Keratinocyte (primary cell): Measurements from ENCODE around the gene FAF1. TPM values are rescaled to one million over a fixed set of nuclear protein-coding genes. Genes with fewer than 3 reads are reported as not detected.

Experiments used
- DNase-seq: peaks from one replicate; pipeline ENCODE4 v3.0.0-alpha.2; 2011; ENCODE audit warnings: low read depth, missing footprints, low spot score
- FAIRE-seq: peaks from 2 replicates; lab custom pipeline; 2011; peaks lifted over from hg19 to GRCh38; lab: Jason Lieb, UNC
- H2AFZ ChIP-seq: 2 replicates; pipeline ENCODE4 v1.6.0; 2012; ENCODE audit warnings: low read length, control low read depth, inconsistent platforms; ENCODE audit not compliant: control insufficient read depth
- H3K27ac ChIP-seq: 2 replicates; pipeline ENCODE4 v1.5.1; 2011; ENCODE audit warnings: low read length; ENCODE audit not compliant: control insufficient read depth, insufficient read depth
- H3K27me3 ChIP-seq: 3 replicates; pipeline ENCODE4 v1.6.0; 2011; ENCODE audit warnings: low read length; ENCODE audit not compliant: control insufficient read depth, insufficient read depth; ENCODE audit errors: extremely low read depth
- H3K36me3 ChIP-seq, 2 experiments: 2 replicates in 1 of 2; 3 replicates in 1 of 2; pipeline ENCODE4 v1.5.1; 2011; ENCODE audit warnings: low read length in 2 of 2, mild to moderate bottlenecking in 1 of 2; ENCODE audit not compliant: control insufficient read depth in 2 of 2, insufficient read depth in 2 of 2; ENCODE audit errors: extremely low read depth in 1 of 2
- H3K4me1 ChIP-seq: 3 replicates; pipeline ENCODE4 v1.5.1; 2011; ENCODE audit warnings: low read length; ENCODE audit not compliant: control insufficient read depth, insufficient read depth; ENCODE audit errors: extremely low read depth
- H3K4me2 ChIP-seq: 3 replicates; pipeline ENCODE4 v1.6.0; 2011; ENCODE audit warnings: low read depth, low read length; ENCODE audit not compliant: control insufficient read depth, insufficient read depth; ENCODE audit errors: extremely low read depth
- H3K4me3 ChIP-seq, 3 experiments: fragments of 200-600 bp in 1 of 3; sonication (generic) in 1 of 3; 2 replicates in 2 of 3; 3 replicates in 1 of 3; pipeline ENCODE4 v1.5.1; 2011 to 2016; ENCODE audit warnings: low read length in 3 of 3, mild to moderate bottlenecking in 3 of 3, control low read depth in 2 of 3, inconsistent platforms in 1 of 3, low read depth in 1 of 3, mixed read lengths in 1 of 3, mixed run types in 1 of 3, moderate library complexity in 1 of 3; ENCODE audit not compliant: control insufficient read depth in 2 of 3, insufficient read depth in 2 of 3; ENCODE audit errors: extremely low read depth in 1 of 3
- H3K79me2 ChIP-seq: 2 replicates; pipeline ENCODE4 v1.6.0; 2012; ENCODE audit warnings: low read length; ENCODE audit not compliant: control insufficient read depth, insufficient read depth
- H3K9ac ChIP-seq: 3 replicates; pipeline ENCODE4 v1.6.0; 2011; ENCODE audit warnings: low read length; ENCODE audit not compliant: control insufficient read depth, insufficient read depth; ENCODE audit errors: extremely low read depth
- H3K9me1 ChIP-seq: 3 replicates; pipeline ENCODE4 v1.6.0; 2011; ENCODE audit warnings: low read length; ENCODE audit not compliant: control insufficient read depth, insufficient read depth; ENCODE audit errors: extremely low read depth
- H3K9me3 ChIP-seq: 2 replicates; pipeline ENCODE4 v1.5.1; 2012; ENCODE audit warnings: low read depth, low read length; ENCODE audit not compliant: control insufficient read depth
- H4K20me1 ChIP-seq: 3 replicates; pipeline ENCODE4 v1.6.0; 2011; ENCODE audit warnings: low read length; ENCODE audit not compliant: control insufficient read depth, insufficient read depth; ENCODE audit errors: extremely low read depth
- CTCF ChIP-seq, 3 experiments: IDR thresholded peaks in 1 of 3; conservative IDR thresholded peaks in 1 of 3; optimal IDR thresholded peaks in 1 of 3; 2 replicates in 2 of 3; 3 replicates in 1 of 3; pipeline versions ENCODE3 to v1.5.1; 2011; ENCODE audit warnings: low read length in 3 of 3, mild to moderate bottlenecking in 3 of 3, moderate library complexity in 2 of 3, control low read depth in 1 of 3, inconsistent platforms in 1 of 3; ENCODE audit not compliant: insufficient read depth in 2 of 3; ENCODE audit errors: extremely low read depth in 1 of 3
- EZH2 ChIP-seq: IDR thresholded peaks from one replicate; pipeline ENCODE4 v1.6.1; 2012; ENCODE audit warnings: inconsistent platforms, mild to moderate bottlenecking, low read length, moderate library complexity
- dilution Hi-C: fragments of 300-500 bp; cut with MboI; formaldehyde crosslinking; loops from one replicate; pipeline ENCODE4 v1.7.0; 2020; ENCODE audit warnings: low sequenced_read_pairs; ENCODE audit not compliant: extremely low pct_ligation_motif_present
- polyA plus RNA-seq, 5 experiments: library from polyadenylated mRNA; depleted of rRNA in 3 of 5; stranded (reverse) in 3 of 5; stranded (forward) in 1 of 5; unstranded in 1 of 5; fragments of >200 nt; gene quantifications; 1 replicate in 1 of 5; 2 replicates in 3 of 5; 3 replicates in 1 of 5; pipeline versions ENCODE4 v1.2.1 to v1.2.3, GENCODE V29; 2011 to 2012; ENCODE audit warnings: missing spikeins in 2 of 5, low read depth in 1 of 5, low replicate concordance in 1 of 5

Gene FAF1
- polyA plus RNA-seq, 1 donor (not counting 4 experiments of a cell fraction or from before 2014, with no cell fraction given) = 33.1 TPM

GRCh38 chr1:50420689-50421365 is 539.2 kb downstream of the FAF1 start:
- H4K20me1 ChIP-seq = peaks cover 6% of the 10 kb centered on the region
- H3K36me3 ChIP-seq = no peaks in the 10 kb centered on the region
- no peaks in the 10 kb centered on the region for H3K4me1 ChIP-seq
- FAIRE-seq (no peak), DNase-seq (no peak)
- dilution Hi-C loops = no loop called here
- no peak overlapping the region for H3K9ac ChIP-seq
- H3K4me2 ChIP-seq = no peak overlapping the region
- H3K9me3 ChIP-seq = no peaks in the 10 kb centered on the region
- H3K27ac ChIP-seq = no peak overlapping the region
- no peak overlapping the region for H2AFZ ChIP-seq
- peaks cover 100% of the 10 kb centered on the region for H3K27me3 ChIP-seq
- H3K9me1 ChIP-seq = no peaks in the 10 kb centered on the region
- no peak overlapping the region for H3K4me3 ChIP-seq
- no peaks in the 10 kb centered on the region for H3K79me2 ChIP-seq
- TF ChIP-seq CTCF (optimal IDR thresholded peaks at IDR 0.05 in 1 of 3, IDR thresholded peaks at IDR 0.05 in 1 of 3, conservative IDR thresholded peaks at IDR 0.05 in 1 of 3; ENCODE audit: extremely low read depth in 1 of 3, insufficient read depth in 2 of 3, low read length in 3 of 3) (peak in 1 of 3 experiments; percentile 32), EZH2 (peak; percentile 76)

- peaks cover 100% of the 10 kb centered on the region for H3K27me3 ChIP-seq
- H3K9ac ChIP-seq = no peak overlapping the region
- no peaks in the 10 kb centered on the region for H3K36me3 ChIP-seq
- dilution Hi-C loops = no loop called here
- H2AFZ ChIP-seq = no peak overlapping the region
- no peaks in the 10 kb centered on the region for H3K9me3 ChIP-seq
- no peak overlapping the region for H3K27ac ChIP-seq
- H4K20me1 ChIP-seq = peaks cover 5% of the 10 kb centered on the region
- H3K4me3 ChIP-seq = no peak overlapping the region
- TF ChIP-seq CTCF (optimal IDR thresholded peaks at IDR 0.05 in 1 of 3, IDR thresholded peaks at IDR 0.05 in 1 of 3, conservative IDR thresholded peaks at IDR 0.05 in 1 of 3; ENCODE audit: extremely low read depth in 1 of 3, insufficient read depth in 2 of 3, low read length in 3 of 3) (no peak), EZH2 (no peak)
- H3K79me2 ChIP-seq = no peaks in the 10 kb centered on the region
- no peak for FAIRE-seq
- no peak for DNase-seq
- H3K4me2 ChIP-seq = no peak overlapping the region
- H3K4me1 ChIP-seq = no peaks in the 10 kb centered on the region
- H3K9me1 ChIP-seq = no peaks in the 10 kb centered on the region
These were observed 540.0 kb downstream of the FAF1 start for GRCh38 chr1:50419907-50420677.
